ENCODE data around the gene TMEM130.

The TMEM130 gene

GRCh38 chr7:98866765-98867164 lies 3.0 kb downstream of the TMEM130 start:
- Histone ChIP-seq H3K27ac (no peak overlapping the region), H3K9ac (ENCODE audit: insufficient read length) (no peak overlapping the region), H3K36me3 (ENCODE audit: insufficient read depth, low read length) (no peaks in the 10 kb centered on the region), H3K9me3 (ENCODE audit: low read depth, low read length) (no peaks in the 10 kb centered on the region), H3K4me3 (no peak overlapping the region)
- TF ChIP-seq EZH2 (IDR thresholded peaks at IDR 0.05), result no peak
- TF ChIP-seq FOXP2 (optimal IDR thresholded peaks at IDR 0.05; ENCODE audit: control extremely low read depth, extremely low read length, insufficient read depth), result no peak
- no peak for TF ChIP-seq POLR2AphosphoS5 (IDR thresholded peaks at IDR 0.05; ENCODE audit: borderline replicate concordance, low read depth, low read length)
- no peak for DNase-seq (ENCODE audit: low read depth, low spot score)

- Histone ChIP-seq H3K9ac (ENCODE audit: insufficient read length) (no peak overlapping the region), H3K36me3 (ENCODE audit: insufficient read depth, low read length) (no peaks in the 10 kb centered on the region), H3K9me3 (ENCODE audit: low read depth, low read length) (no peaks in the 10 kb centered on the region), H3K27ac (no peak overlapping the region), H3K4me3 (no peak overlapping the region)
- no peak for DNase-seq (ENCODE audit: low read depth, low spot score)
- TF ChIP-seq EZH2 (IDR thresholded peaks at IDR 0.05), result no peak
Measured at GRCh38 chr7:98866351-98866750, 3.5 kb downstream of the TMEM130 start.

- TF ChIP-seq POLR2AphosphoS5 (IDR thresholded peaks at IDR 0.05; ENCODE audit: borderline replicate concordance, low read depth, low read length) (no peak), EZH2 (IDR thresholded peaks at IDR 0.05) (no peak), FOXP2 (optimal IDR thresholded peaks at IDR 0.05; ENCODE audit: control extremely low read depth, extremely low read length, insufficient read depth) (no peak)
- no peak overlapping the region for H3K9ac ChIP-seq (ENCODE audit: insufficient read length)
- no peaks in the 10 kb centered on the region for H3K9me3 ChIP-seq (ENCODE audit: low read depth, low read length)
- H3K36me3 ChIP-seq (ENCODE audit: insufficient read depth, low read length), result no peaks in the 10 kb centered on the region
- DNase-seq (ENCODE audit: low read depth, low spot score), result no peak
- no peak overlapping the region for H3K4me3 ChIP-seq
- no peak overlapping the region for H3K27ac ChIP-seq
Measured at GRCh38 chr7:98864731-98865453, 4.9 kb downstream of the TMEM130 start.

- Histone ChIP-seq H3K9me3 (ENCODE audit: low read depth, low read length) (no peaks in the 10 kb centered on the region), H3K4me3 (no peak overlapping the region), H3K36me3 (ENCODE audit: insufficient read depth, low read length) (no peaks in the 10 kb centered on the region), H3K9ac (ENCODE audit: insufficient read length) (no peak overlapping the region), H3K27ac (no peak overlapping the region)
- no peak for DNase-seq (ENCODE audit: low read depth, low spot score)
- no peak for TF ChIP-seq FOXP2 (optimal IDR thresholded peaks at IDR 0.05; ENCODE audit: control extremely low read depth, extremely low read length, insufficient read depth)
- no peak for TF ChIP-seq EZH2 (IDR thresholded peaks at IDR 0.05)
- TF ChIP-seq POLR2AphosphoS5 (IDR thresholded peaks at IDR 0.05; ENCODE audit: borderline replicate concordance, low read depth, low read length), result no peak
Measured at GRCh38 chr7:98863601-98864000, 6.2 kb downstream of the TMEM130 start.

DNA sequence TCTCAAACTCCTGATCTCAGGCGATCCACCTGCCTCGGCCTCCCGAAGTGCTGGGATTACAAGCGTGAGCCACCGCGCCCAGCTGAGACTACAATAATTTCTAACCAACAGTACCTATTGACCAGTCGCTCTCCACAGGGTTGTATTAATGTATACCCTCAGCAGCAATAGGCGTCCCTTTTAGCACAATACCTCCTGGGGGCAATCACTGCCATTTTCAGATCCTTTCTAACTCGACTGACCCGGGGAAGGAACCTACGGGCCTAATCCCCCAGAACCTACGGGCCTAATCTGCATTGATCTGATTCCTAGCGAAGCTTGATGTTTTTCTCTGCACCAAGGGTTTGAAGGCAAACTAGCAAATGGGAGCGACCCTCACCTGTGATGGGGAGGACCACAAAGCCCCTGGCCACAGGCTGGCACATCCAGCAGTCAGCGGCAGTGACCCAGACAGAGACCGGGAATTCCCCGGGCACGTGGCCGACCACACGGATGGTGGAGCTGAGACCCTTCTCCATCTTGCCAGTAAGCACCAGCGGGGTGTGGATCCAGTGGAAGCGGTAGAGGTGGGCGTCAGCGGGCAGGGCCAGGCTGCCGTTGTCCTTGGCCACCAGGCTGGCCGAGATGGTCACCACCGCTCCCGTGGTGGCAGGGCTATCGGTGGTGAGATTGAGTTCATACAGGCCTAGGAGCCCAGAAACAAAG lies 6.9 kb downstream of the TMEM130 start:
- Histone ChIP-seq H3K9me3 (ENCODE audit: low read depth, low read length) (no peaks in the 10 kb centered on the region), H3K4me3 (no peak overlapping the region), H3K36me3 (ENCODE audit: insufficient read depth, low read length) (no peaks in the 10 kb centered on the region), H3K27ac (no peak overlapping the region), H3K9ac (ENCODE audit: insufficient read length) (no peak overlapping the region)
- no peak for DNase-seq (ENCODE audit: low read depth, low spot score)
- TF ChIP-seq POLR2AphosphoS5 (IDR thresholded peaks at IDR 0.05; ENCODE audit: borderline replicate concordance, low read depth, low read length) (no peak), FOXP2 (optimal IDR thresholded peaks at IDR 0.05; ENCODE audit: control extremely low read depth, extremely low read length, insufficient read depth) (no peak), EZH2 (IDR thresholded peaks at IDR 0.05) (no peak)

- H3K9me3 ChIP-seq (ENCODE audit: low read depth, low read length), result no peaks in the 10 kb centered on the region
- DNase-seq (ENCODE audit: low read depth, low spot score), result no peak
- no peak for TF ChIP-seq POLR2AphosphoS5 (IDR thresholded peaks at IDR 0.05; ENCODE audit: borderline replicate concordance, low read depth, low read length)
- TF ChIP-seq EZH2 (IDR thresholded peaks at IDR 0.05), result no peak
- TF ChIP-seq FOXP2 (optimal IDR thresholded peaks at IDR 0.05; ENCODE audit: control extremely low read depth, extremely low read length, insufficient read depth), result no peak
- no peak overlapping the region for H3K9ac ChIP-seq (ENCODE audit: insufficient read length)
- no peaks in the 10 kb centered on the region for H3K36me3 ChIP-seq (ENCODE audit: insufficient read depth, low read length)
- no peak overlapping the region for H3K27ac ChIP-seq
- no peak overlapping the region for H3K4me3 ChIP-seq
Measured at GRCh38 chr7:98862203-98862602, 7.6 kb downstream of the TMEM130 start.

GRCh38 chr7:98860071-98860470 lies 9.7 kb downstream of the TMEM130 start:
- no peak overlapping the region for H3K4me3 ChIP-seq
- DNase-seq (ENCODE audit: low read depth, low spot score), result no peak
- H3K36me3 ChIP-seq (ENCODE audit: insufficient read depth, low read length), result no peaks in the 10 kb centered on the region
- H3K9me3 ChIP-seq (ENCODE audit: low read depth, low read length), result no peaks in the 10 kb centered on the region
- TF ChIP-seq EZH2 (IDR thresholded peaks at IDR 0.05) (no peak), POLR2AphosphoS5 (IDR thresholded peaks at IDR 0.05; ENCODE audit: borderline replicate concordance, low read depth, low read length) (no peak), FOXP2 (optimal IDR thresholded peaks at IDR 0.05; ENCODE audit: control extremely low read depth, extremely low read length, insufficient read depth) (no peak)
- H3K27ac ChIP-seq, result no peak overlapping the region
- no peak overlapping the region for H3K9ac ChIP-seq (ENCODE audit: insufficient read length)

- Histone ChIP-seq H3K27ac (no peak overlapping the region), H3K9me3 (ENCODE audit: low read depth, low read length) (no peaks in the 10 kb centered on the region), H3K36me3 (ENCODE audit: insufficient read depth, low read length) (no peaks in the 10 kb centered on the region), H3K4me3 (no peak overlapping the region), H3K9ac (ENCODE audit: insufficient read length) (no peak overlapping the region)
- no peak for TF ChIP-seq EZH2 (IDR thresholded peaks at IDR 0.05)
- TF ChIP-seq FOXP2 (optimal IDR thresholded peaks at IDR 0.05; ENCODE audit: control extremely low read depth, extremely low read length, insufficient read depth), result no peak
- TF ChIP-seq POLR2AphosphoS5 (IDR thresholded peaks at IDR 0.05; ENCODE audit: borderline replicate concordance, low read depth, low read length), result no peak
- no peak for DNase-seq (ENCODE audit: low read depth, low spot score)
Measured at GRCh38 chr7:98855610-98856422, 14.0 kb downstream of the TMEM130 start.
